NCI-H446 treated with DMSO at 0.1 percent for 48 hours (cell line): ENCODE measurements around the gene HIGD2A.

Experiments used
- DNase-seq: peaks from one replicate; lab custom pipeline; 2025; lab: John Stamatoyannopoulos, UW

The HIGD2A gene

GRCh38 chr5:176369934-176370711 is 18.4 kb upstream of the HIGD2A start:
- DNase-seq: no peak

- no peak for DNase-seq
These were observed 16.7 kb upstream of the HIGD2A start for GRCh38 chr5:176371621-176372539.

GRCh38 chr5:176373100-176373818 is 15.3 kb upstream of the HIGD2A start:
- no peak for DNase-seq

GRCh38 chr5:176379881-176380280 is 8.7 kb upstream of the HIGD2A start:
- no peak for DNase-seq

GRCh38 chr5:176381423-176381822 is 7.1 kb upstream of the HIGD2A start:
- peak; percentile 44 for DNase-seq

- no peak for DNase-seq
These were observed 6.6 kb upstream of the HIGD2A start for GRCh38 chr5:176381979-176382378.

- no peak for DNase-seq
These were observed 5.8 kb upstream of the HIGD2A start for GRCh38 chr5:176382721-176383120.

- no peak for DNase-seq
These were observed 5.2 kb upstream of the HIGD2A start for GRCh38 chr5:176383248-176383905.

- no peak for DNase-seq
These were observed 4.6 kb upstream of the HIGD2A start for GRCh38 chr5:176383961-176384360.

GRCh38 chr5:176384366-176384930 is 4.1 kb upstream of the HIGD2A start:
- DNase-seq: no peak

GRCh38 chr5:176384991-176385390 is 3.6 kb upstream of the HIGD2A start:
- no peak for DNase-seq

- no peak for DNase-seq
These were observed 2.1 kb upstream of the HIGD2A start for GRCh38 chr5:176386491-176386890.

GRCh38 chr5:176387384-176387925 is 1.1 kb upstream of the HIGD2A start:
- DNase-seq: no peak

GRCh38 chr5:176388003-176388443 is 528 bp upstream of the HIGD2A start:
- no peak for DNase-seq

GRCh38 chr5:176389135-176390123 is 878 bp downstream of the HIGD2A start:
- DNase-seq: no peak

GRCh38 chr5:176391479-176391878 is 2.9 kb downstream of the HIGD2A start:
- no peak for DNase-seq

- no peak for DNase-seq
These were observed 3.4 kb downstream of the HIGD2A start for GRCh38 chr5:176391999-176392398.

- DNase-seq: no peak
These were observed 4.0 kb downstream of the HIGD2A start for GRCh38 chr5:176392526-176392925.

GRCh38 chr5:176394096-176394495 is 5.5 kb downstream of the HIGD2A start:
- DNase-seq: no peak
